PC-9 (cell line): ENCODE results near the gene KIAA0586. TPM values are rescaled to one million over a fixed set of nuclear protein-coding genes. Genes with fewer than 3 reads are reported as not detected.

ENCODE experiments used
- BruUV-seq: library from RNA; stranded (reverse); fragments of 400-500 nt; replicated peaks from 2 replicates; lab custom pipeline; 2021; lab: Mats Ljungman, UMichigan
- CTCF ChIA-PET: fragments of 300-600 bp; sonication (Branson Sonifier 250); formaldehyde crosslinking; loops from one replicate; lab custom pipeline; 2022; ENCODE audit warnings: antibody characterized with exemption; lab: Charles Lee
- POLR2A ChIA-PET: fragments of 300-600 bp; sonication (Branson Sonifier 250); formaldehyde crosslinking; loops from one replicate; lab custom pipeline; 2022; ENCODE audit warnings: antibody characterized with exemption; ENCODE audit not compliant: unreplicated experiment; lab: Charles Lee
- DNase-seq, 2 experiments: peaks; one replicate each; pipeline versions ENCODE4 v3.0.0 to v3.0.0-alpha.2; 2015 to 2022; ENCODE audit warnings: mixed read lengths in 1 of 2
- H2AFZ ChIP-seq: fragments of 200-600 bp; sonication (generic); 2 replicates; pipeline ENCODE4 v1.8.1; 2017; ENCODE audit warnings: antibody characterized with exemption
- H3F3A ChIP-seq: fragments of 200-600 bp; sonication (generic); 2 replicates; pipeline ENCODE4 v1.8.1; 2017; ENCODE audit warnings: antibody characterized with exemption, mild to moderate bottlenecking, low read depth; ENCODE audit not compliant: insufficient read depth
- H3K27ac ChIP-seq: fragments of 200-600 bp; sonication (generic); 2 replicates; pipeline ENCODE4 v1.6.1; 2016; ENCODE audit warnings: mixed run types
- H3K27me3 ChIP-seq: fragments of 200-600 bp; sonication (generic); 2 replicates; pipeline ENCODE4 v1.6.1; 2016; ENCODE audit warnings: low read depth, mixed run types; ENCODE audit not compliant: insufficient read depth
- H3K36me3 ChIP-seq: fragments of 200-600 bp; sonication (generic); 2 replicates; pipeline ENCODE4 v1.6.1; 2016; ENCODE audit warnings: low read depth, mixed run types
- H3K4me1 ChIP-seq: fragments of 200-600 bp; sonication (generic); replicated peaks from 2 replicates; pipeline ENCODE4 v1.6.1; 2016; ENCODE audit warnings: mixed run types; ENCODE audit not compliant: insufficient read depth
- H3K4me2 ChIP-seq: fragments of 200-600 bp; sonication (generic); 2 replicates; pipeline ENCODE4 v1.6.1; 2017; ENCODE audit warnings: mixed run types
- H3K4me3 ChIP-seq: fragments of 200-600 bp; sonication (generic); 2 replicates; pipeline ENCODE4 v1.6.1; 2016; ENCODE audit warnings: mixed run types
- H3K79me2 ChIP-seq: fragments of 200-600 bp; sonication (generic); 2 replicates; pipeline ENCODE4 v1.6.1; 2017; ENCODE audit warnings: low read depth, mixed run types
- H3K9me2 ChIP-seq: fragments of 200-600 bp; sonication (generic); 2 replicates; pipeline ENCODE4 v1.8.1; 2017; ENCODE audit warnings: mild to moderate bottlenecking; ENCODE audit not compliant: insufficient read depth
- H3K9me3 ChIP-seq: fragments of 200-600 bp; sonication (generic); 2 replicates; pipeline ENCODE4 v1.8.1; 2016; ENCODE audit warnings: low read depth; ENCODE audit not compliant: insufficient read depth
- H4K20me1 ChIP-seq: fragments of 200-600 bp; sonication (generic); 2 replicates; pipeline ENCODE4 v1.8.1; 2017; ENCODE audit not compliant: insufficient read depth
- CTCF ChIP-seq: fragments of 200-600 bp; sonication (generic); conservative IDR thresholded peaks from 2 replicates; pipeline ENCODE4 v1.6.1; 2017; ENCODE audit warnings: mixed run types, antibody characterized with exemption, mild to moderate bottlenecking, moderate library complexity
- EZH2 ChIP-seq: fragments of 200-600 bp; sonication (generic); IDR thresholded peaks from 2 replicates; pipeline ENCODE4 v1.8.0; 2017; ENCODE audit warnings: antibody characterized with exemption, low read depth
- intact Hi-C: fragments of 100-400 bp; cut with micrococcal nuclease; formaldehyde crosslinking; loops from one replicate; pipeline ENCODE4 v1.10.0; 2022; ENCODE audit not compliant: unreplicated experiment
- total RNA-seq: library from RNA; stranded (reverse); gene quantifications from 2 replicates; pipeline ENCODE4 v1.2.3, GENCODE V29; 2021

KIAA0586 gene
- total RNA-seq, 1 experiment from 2014 or later: 20.4 TPM

- Histone ChIP-seq H3K4me2 (no peak overlapping the region), H3K27me3 (no peaks in the 10 kb centered on the region), H3F3A (no peaks in the 10 kb centered on the region), H2AFZ (no peak overlapping the region), H3K27ac (no peak overlapping the region), H3K79me2 (no peaks in the 10 kb centered on the region), H3K9me2 (no peaks in the 10 kb centered on the region), H3K36me3 (no peaks in the 10 kb centered on the region), H3K4me1 (no peaks in the 10 kb centered on the region), H3K4me3 (no peak overlapping the region), H4K20me1 (no peaks in the 10 kb centered on the region), H3K9me3 (no peaks in the 10 kb centered on the region)
- intact Hi-C loops: no loop called here
- CTCF ChIA-PET: no interaction called here
- TF ChIP-seq CTCF (no peak), EZH2 (no peak)
- BruUV-seq: no TSS peak
- DNase-seq: no peak
- POLR2A ChIA-PET: no interaction called here
These were observed 52.5 kb downstream of the KIAA0586 start for GRCh38 chr14:58479975-58480374.

GRCh38 chr14:58484176-58484575 is 56.7 kb downstream of the KIAA0586 start:
- no peaks in the 10 kb centered on the region for H3F3A ChIP-seq
- H3K27me3 ChIP-seq: no peaks in the 10 kb centered on the region
- no peaks in the 10 kb centered on the region for H3K4me1 ChIP-seq
- no peak for TF ChIP-seq CTCF
- no peaks in the 10 kb centered on the region for H3K9me2 ChIP-seq
- CTCF ChIA-PET: no interaction called here
- no peaks in the 10 kb centered on the region for H3K9me3 ChIP-seq
- POLR2A ChIA-PET: no interaction called here
- no peak overlapping the region for H3K4me2 ChIP-seq
- no peak overlapping the region for H2AFZ ChIP-seq
- intact Hi-C loops: no loop called here
- no peak for DNase-seq
- BruUV-seq: no TSS peak
- H4K20me1 ChIP-seq: no peaks in the 10 kb centered on the region
- H3K27ac ChIP-seq: no peak overlapping the region
- H3K79me2 ChIP-seq: no peaks in the 10 kb centered on the region
- H3K36me3 ChIP-seq: no peaks in the 10 kb centered on the region
- no peak overlapping the region for H3K4me3 ChIP-seq

- no peaks in the 10 kb centered on the region for H3K27me3 ChIP-seq
- no peaks in the 10 kb centered on the region for H3K36me3 ChIP-seq
- H4K20me1 ChIP-seq: no peaks in the 10 kb centered on the region
- H3K4me1 ChIP-seq: no peaks in the 10 kb centered on the region
- H3F3A ChIP-seq: no peaks in the 10 kb centered on the region
- no peaks in the 10 kb centered on the region for H3K79me2 ChIP-seq
- BruUV-seq: no TSS peak
- TF ChIP-seq CTCF (no peak), EZH2 (no peak)
- no peak overlapping the region for H3K27ac ChIP-seq
- no peak overlapping the region for H2AFZ ChIP-seq
- no peak overlapping the region for H3K4me3 ChIP-seq
- no peaks in the 10 kb centered on the region for H3K9me3 ChIP-seq
- H3K9me2 ChIP-seq: no peaks in the 10 kb centered on the region
- no peak for DNase-seq
- ChIA-PET CTCF (no interaction called here), POLR2A (interaction anchor here (0.7 kb wide), 1 partner anchor 12 kb away, joined by 3 read pairs; no protein-coding TSS in a partner anchor)
- intact Hi-C loops: no loop called here
- H3K4me2 ChIP-seq: no peak overlapping the region
These were observed 61.0 kb downstream of the KIAA0586 start for GRCh38 chr14:58488550-58488949.
